KBM-7 (cell line): ENCODE measurements around the gene ADAMTSL3.

Source experiments
- DNase-seq: peaks from one replicate; pipeline ENCODE4 v3.0.0-alpha.2; 2015
- in situ Hi-C: fragments of 300-500 bp; cut with MboI; formaldehyde crosslinking; loops from 2 replicates; pipeline ENCODE4 v1.14.3; 2020; ENCODE audit warnings: low sequenced_read_pairs, low pct_unique_long_range_greater_than_20kb, mixed read lengths

ADAMTSL3 gene

GRCh38 chr15:83784975-83785374 lies 131.1 kb downstream of the ADAMTSL3 start:
- DNase-seq, result no peak
- in situ Hi-C loops, result no loop called here

GRCh38 chr15:83786336-83786735 lies 132.4 kb downstream of the ADAMTSL3 start:
- DNase-seq, result no peak
- in situ Hi-C loops, result no loop called here

- in situ Hi-C loops, result no loop called here
- DNase-seq, result no peak
Measured at GRCh38 chr15:83793069-83793468, 139.1 kb downstream of the ADAMTSL3 start.

- no peak for DNase-seq
- in situ Hi-C loops, result no loop called here
Measured at GRCh38 chr15:83794209-83794608, 140.3 kb downstream of the ADAMTSL3 start.

GRCh38 chr15:83809345-83809744 lies 155.4 kb downstream of the ADAMTSL3 start:
- no peak for DNase-seq
- in situ Hi-C loops, result no loop called here

GRCh38 chr15:83810110-83810509 lies 156.2 kb downstream of the ADAMTSL3 start:
- DNase-seq, result no peak
- in situ Hi-C loops, result no loop called here

GRCh38 chr15:83813682-83814081 lies 159.8 kb downstream of the ADAMTSL3 start:
- DNase-seq, result no peak
- in situ Hi-C loops, result no loop called here

GRCh38 chr15:83815506-83815905 lies 161.6 kb downstream of the ADAMTSL3 start:
- in situ Hi-C loops, result no loop called here
- DNase-seq, result no peak

- in situ Hi-C loops, result no loop called here
- DNase-seq, result no peak
Measured at GRCh38 chr15:83816124-83816883, 162.4 kb downstream of the ADAMTSL3 start.

- in situ Hi-C loops, result no loop called here
- DNase-seq, result no peak
Measured at GRCh38 chr15:83818591-83818990, 164.7 kb downstream of the ADAMTSL3 start.

- DNase-seq, result no peak
- in situ Hi-C loops, result no loop called here
Measured at GRCh38 chr15:83830381-83830780, 176.5 kb downstream of the ADAMTSL3 start.

- in situ Hi-C loops, result no loop called here
Measured at GRCh38 chr15:83833569-83833968, 179.6 kb downstream of the ADAMTSL3 start.

GRCh38 chr15:83835479-83835878 lies 181.6 kb downstream of the ADAMTSL3 start:
- no peak for DNase-seq
- in situ Hi-C loops, result no loop called here

More at GRCh38 chr15:83833569-83833968, 179.6 kb downstream of the ADAMTSL3 start:
- DNase-seq, result no peak

- peak; percentile 48 for DNase-seq
Measured at GRCh38 chr15:83837945-83838571, 184.1 kb downstream of the ADAMTSL3 start.

GRCh38 chr15:83838763-83839162 lies 184.8 kb downstream of the ADAMTSL3 start:
- in situ Hi-C loops, result no loop called here
- no peak for DNase-seq

More at GRCh38 chr15:83837945-83838571, 184.1 kb downstream of the ADAMTSL3 start:
- in situ Hi-C loops, result no loop called here

- in situ Hi-C loops, result no loop called here
- DNase-seq, result no peak
Measured at GRCh38 chr15:83842281-83842680, 188.4 kb downstream of the ADAMTSL3 start.

- no peak for DNase-seq
- in situ Hi-C loops, result no loop called here
Measured at GRCh38 chr15:83843471-83843871, 189.5 kb downstream of the ADAMTSL3 start.

- no peak for DNase-seq
Measured at GRCh38 chr15:83844742-83845141, 190.8 kb downstream of the ADAMTSL3 start.

GRCh38 chr15:83845230-83845629 lies 191.3 kb downstream of the ADAMTSL3 start:
- DNase-seq, result no peak
- in situ Hi-C loops, result no loop called here

More at GRCh38 chr15:83844742-83845141, 190.8 kb downstream of the ADAMTSL3 start:
- in situ Hi-C loops, result no loop called here

GRCh38 chr15:83846847-83847246 lies 192.9 kb downstream of the ADAMTSL3 start:
- DNase-seq, result no peak
- in situ Hi-C loops, result no loop called here
